Measurements from ENCODE around the gene UCKL1.

The UCKL1 gene

GRCh38 chr20:63958964-63959698 lies 2.9 kb upstream of the UCKL1 start:
- no peak for DNase-seq (ENCODE audit: low read depth)

- no peak for DNase-seq (ENCODE audit: low read depth)
Observed at GRCh38 chr20:63958471-63958870, 2.3 kb upstream of the UCKL1 start.

- DNase-seq (ENCODE audit: low read depth), result no peak
Observed at GRCh38 chr20:63957690-63958441, 1.6 kb upstream of the UCKL1 start.

GRCh38 chr20:63957004-63957689 lies 931 bp upstream of the UCKL1 start:
- DNase-seq (ENCODE audit: low read depth), result peak; percentile 61

GRCh38 chr20:63956664-63957003 lies 418 bp upstream of the UCKL1 start:
- DNase-seq (ENCODE audit: low read depth), result no peak

- DNase-seq (ENCODE audit: low read depth), result no peak
Observed at GRCh38 chr20:63955281-63955826, 862 bp downstream of the UCKL1 start.

GRCh38 chr20:63953764-63954429 lies 2.3 kb downstream of the UCKL1 start:
- no peak for DNase-seq (ENCODE audit: low read depth)

- DNase-seq (ENCODE audit: low read depth), result no peak
Observed at GRCh38 chr20:63952769-63953168, 3.4 kb downstream of the UCKL1 start.

- DNase-seq (ENCODE audit: low read depth), result no peak
Observed at GRCh38 chr20:63952210-63952535, 4.0 kb downstream of the UCKL1 start.

GRCh38 chr20:63951398-63952209 lies 4.6 kb downstream of the UCKL1 start:
- DNase-seq (ENCODE audit: low read depth), result no peak

GRCh38 chr20:63950701-63951397 lies 5.4 kb downstream of the UCKL1 start:
- no peak for DNase-seq (ENCODE audit: low read depth)

GRCh38 chr20:63947638-63948456 lies 8.4 kb downstream of the UCKL1 start:
- DNase-seq (ENCODE audit: low read depth), result no peak

GRCh38 chr20:63946986-63947637 lies 9.1 kb downstream of the UCKL1 start:
- DNase-seq (ENCODE audit: low read depth), result no peak

- no peak for DNase-seq (ENCODE audit: low read depth)
Observed at GRCh38 chr20:63945921-63946920, 10.0 kb downstream of the UCKL1 start.

GRCh38 chr20:63945031-63945658 lies 11.1 kb downstream of the UCKL1 start:
- no peak for DNase-seq (ENCODE audit: low read depth)

GRCh38 chr20:63944078-63944941 lies 11.9 kb downstream of the UCKL1 start:
- no peak for DNase-seq (ENCODE audit: low read depth)

- no peak for DNase-seq (ENCODE audit: low read depth)
Observed at GRCh38 chr20:63943808-63944077, 12.5 kb downstream of the UCKL1 start.
